Ovary (tissue), 9 donors: Measurements from ENCODE around the gene KCNK1. TPM values are rescaled to one million over a fixed set of nuclear protein-coding genes. Genes with fewer than 3 reads are reported as not detected.

ENCODE experiments used
- DNase-seq, 5 donors: peaks; one replicate each; pipeline ENCODE4 v3.0.0-alpha.2; 2019 to 2020
- H3K27ac ChIP-seq, 2 donors: fragments of 200-600 bp; one replicate each; pipeline versions ENCODE4 v1.5.1 to v1.8.0; 2019 to 2022
- H3K27me3 ChIP-seq: fragments of 200-600 bp; one replicate; pipeline ENCODE4 v1.8.0; 2022
- H3K36me3 ChIP-seq: fragments of 200-600 bp; sonication (generic); one replicate; pipeline ENCODE4 v1.5.1; 2019
- H3K4me1 ChIP-seq: one replicate; pipeline ENCODE4 v1.8.1; 2013; ENCODE audit warnings: mild to moderate bottlenecking, moderate library complexity; ENCODE audit not compliant: insufficient read depth
- H3K4me3 ChIP-seq: fragments of 200-600 bp; sonication (generic); one replicate; pipeline ENCODE4 v1.5.1; 2017
- H3K9me3 ChIP-seq, 2 donors: fragments of 200-600 bp in 1 of 2; sonication (generic) in 1 of 2; one replicate each; pipeline versions ENCODE4 v1.5.1 to v1.8.1; 2013 to 2019; ENCODE audit warnings: mild to moderate bottlenecking in 1 of 2, moderate library complexity in 1 of 2
- EP300 ChIP-seq: sonication (generic); formaldehyde crosslinking; IDR thresholded peaks from one replicate; pipeline ENCODE4 v1.6.1; 2017; ENCODE audit warnings: antibody characterized with exemption
- POLR2A ChIP-seq: fragments of 450-650 bp; IDR thresholded peaks from one replicate; pipeline ENCODE4 v1.6.1; 2017; ENCODE audit warnings: antibody characterized with exemption, mild to moderate bottlenecking, moderate library complexity
- WGBS, 3 donors: extraction: QIAGEN DNeasy Blood & Tissue Kit in 1 of 3; methylation state at CpG; one replicate each; pipeline versions ENCODE4 v1.1.5 to v1.1.7; 2013 to 2017; 5-methylcytosine and 5-hydroxymethylcytosine counted together
- intact Hi-C, 4 donors: fragments of 100-400 bp; cut with DNase I; formaldehyde crosslinking; loops; one replicate each; pipeline versions ENCODE4 v1.11.0 to v1.15.1; 2022 to 2023
- polyA plus RNA-seq, 2 donors: library from polyadenylated mRNA; stranded (reverse); fragments of 200-250 nt in 1 of 2; fragments of 350-450 nt in 1 of 2; fragmentation: Illumina TruSeq in 1 of 2; extraction: RNeasy Lipid Tissue Mini Kit (QIAGEN cat#74804) in 1 of 2; gene quantifications; one replicate each; pipeline ENCODE4 v1.2.3, GENCODE V29; 2013 to 2014
- total RNA-seq, 7 donors: library from RNA; depleted of rRNA in 2 of 7; stranded (reverse); fragments of >200 nt in 2 of 7; fragmentation: NEBNext Ultra II Directional in 3 of 7; extraction: Animal tissue kit (Norgen Biotek cat#: 25700) in 3 of 7; gene quantifications; one replicate each; pipeline versions ENCODE4 v1.1.0 to v1.2.4, GENCODE V29; 2016 to 2023
- TF ChIP-seq, protein P1 (sequence below), 3 donors: fragments of 450-650 bp in 2 of 3; fragments of 200-600 bp in 1 of 3; IDR thresholded peaks; one replicate each; pipeline versions ENCODE4 v1.5.1 to v1.8.0; 2016 to 2022; ENCODE audit warnings: antibody characterized with exemption in 3 of 3, mild to moderate bottlenecking in 1 of 3
- donor health status: DM: no; HTN: no; CAD: no; lungs with moderate emphysema.
- donor health status: DM: no; HTN: no; CAD: no.
- donor health status: Bipolar disorder and iron deficiency.
- donor health status: DM: yes; HTN: yes; CAD: no.
- donor health status: DM: no; HTN: no; CAD: no.
- donor health status: DM: yes; HTN: yes; CAD: no.

KCNK1 gene
- total and polyA plus RNA-seq, 9 donors: 3.1 to 24.8 (median 4.9) TPM

DNA sequence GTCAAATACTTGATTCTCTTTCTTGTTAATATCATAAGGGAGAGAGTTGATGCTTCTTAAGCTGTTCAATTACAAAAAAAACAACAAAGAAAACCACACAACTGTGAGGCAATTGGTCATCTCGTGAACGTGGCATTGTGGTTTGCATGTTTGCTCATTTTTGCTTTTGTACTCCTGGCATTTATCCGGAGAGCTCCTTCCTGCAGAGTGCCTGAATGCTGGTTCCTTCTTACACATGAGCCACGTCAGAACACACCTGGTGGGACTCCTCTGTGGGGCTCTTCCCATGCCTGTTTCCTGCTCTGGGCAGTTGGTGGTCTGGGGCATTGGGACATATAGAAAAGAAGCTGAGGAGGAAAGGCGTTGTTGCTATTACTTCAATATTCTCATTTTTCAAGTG lies 25.7 kb downstream of the KCNK1 start:
- WGBS, 3 donors: 47 to 60% (median 58%) methylated on average over 5 of the region's 5 CpGs
- H3K27ac ChIP-seq: no peak overlapping the region
- H3K4me3 ChIP-seq: no peak overlapping the region
- H3K4me1 ChIP-seq: no peaks in the 10 kb centered on the region
- intact Hi-C loops: no loop called here
- H3K27me3 ChIP-seq: no peaks in the 10 kb centered on the region
- DNase-seq: no peak
- TF ChIP-seq POLR2A: no peak
- TF ChIP-seq, protein P1, sequence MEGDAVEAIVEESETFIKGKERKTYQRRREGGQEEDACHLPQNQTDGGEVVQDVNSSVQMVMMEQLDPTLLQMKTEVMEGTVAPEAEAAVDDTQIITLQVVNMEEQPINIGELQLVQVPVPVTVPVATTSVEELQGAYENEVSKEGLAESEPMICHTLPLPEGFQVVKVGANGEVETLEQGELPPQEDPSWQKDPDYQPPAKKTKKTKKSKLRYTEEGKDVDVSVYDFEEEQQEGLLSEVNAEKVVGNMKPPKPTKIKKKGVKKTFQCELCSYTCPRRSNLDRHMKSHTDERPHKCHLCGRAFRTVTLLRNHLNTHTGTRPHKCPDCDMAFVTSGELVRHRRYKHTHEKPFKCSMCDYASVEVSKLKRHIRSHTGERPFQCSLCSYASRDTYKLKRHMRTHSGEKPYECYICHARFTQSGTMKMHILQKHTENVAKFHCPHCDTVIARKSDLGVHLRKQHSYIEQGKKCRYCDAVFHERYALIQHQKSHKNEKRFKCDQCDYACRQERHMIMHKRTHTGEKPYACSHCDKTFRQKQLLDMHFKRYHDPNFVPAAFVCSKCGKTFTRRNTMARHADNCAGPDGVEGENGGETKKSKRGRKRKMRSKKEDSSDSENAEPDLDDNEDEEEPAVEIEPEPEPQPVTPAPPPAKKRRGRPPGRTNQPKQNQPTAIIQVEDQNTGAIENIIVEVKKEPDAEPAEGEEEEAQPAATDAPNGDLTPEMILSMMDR (IDR thresholded peaks at IDR 0.05): no peak
- TF ChIP-seq EP300: no peak
- no peaks in the 10 kb centered on the region for H3K9me3 ChIP-seq
- no peaks in the 10 kb centered on the region for H3K36me3 ChIP-seq

DNA sequence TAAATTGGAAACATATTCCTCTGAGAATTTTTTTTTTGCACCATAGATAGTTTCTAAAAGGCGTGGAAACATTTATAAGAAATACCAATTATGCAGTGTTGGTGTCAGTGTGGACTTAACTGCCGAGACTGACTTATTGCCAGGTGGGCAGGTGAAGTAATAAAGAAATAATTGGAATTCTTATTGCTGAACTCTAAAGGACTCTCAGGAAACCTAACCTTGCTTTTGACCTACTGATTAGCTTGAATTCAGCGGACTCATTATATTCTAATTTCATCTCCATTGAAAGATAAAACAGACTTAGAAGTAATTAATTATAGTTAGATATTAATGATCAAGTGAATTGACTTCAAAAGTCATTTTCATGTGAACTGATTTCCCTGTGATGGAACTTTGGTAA lies 26.3 kb downstream of the KCNK1 start:
- no peak for TF ChIP-seq EP300
- no peak for TF ChIP-seq POLR2A
- TF ChIP-seq, protein P1 (IDR thresholded peaks at IDR 0.05): no peak
- Histone ChIP-seq H3K36me3 (no peaks in the 10 kb centered on the region), H3K9me3 (no peaks in the 10 kb centered on the region), H3K4me1 (no peaks in the 10 kb centered on the region), H3K27ac (no peak overlapping the region), H3K27me3 (no peaks in the 10 kb centered on the region), H3K4me3 (no peak overlapping the region)
- 82 to 97% (median 94%) methylated on average over 3 of the region's 3 CpGs for WGBS, 3 donors
- intact Hi-C loops: no loop called here
- no peak for DNase-seq

DNA sequence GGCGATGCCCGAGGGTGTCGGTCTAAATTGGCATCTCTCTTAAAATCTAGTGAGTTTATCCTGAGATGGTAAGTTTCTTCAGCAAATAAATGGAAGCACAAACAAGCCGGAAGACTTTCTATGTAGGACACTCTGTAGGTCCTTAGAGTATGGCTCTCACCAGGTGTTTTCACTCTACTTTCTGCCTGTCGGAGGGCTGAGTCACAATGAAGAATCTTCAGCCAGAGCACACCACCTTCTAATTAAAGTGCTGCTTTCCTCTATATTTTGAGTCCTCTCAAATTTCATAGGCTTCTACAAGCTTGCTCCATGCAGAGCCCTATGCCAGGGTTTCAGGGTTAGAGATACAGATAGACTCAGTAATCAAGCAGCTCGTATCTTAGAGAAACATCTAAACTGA lies 27.1 kb downstream of the KCNK1 start:
- Histone ChIP-seq H3K4me1 (no peaks in the 10 kb centered on the region), H3K27ac (no peak overlapping the region), H3K36me3 (no peaks in the 10 kb centered on the region), H3K27me3 (no peaks in the 10 kb centered on the region), H3K9me3 (no peaks in the 10 kb centered on the region), H3K4me3 (no peak overlapping the region)
- no peak for DNase-seq
- WGBS, 3 donors: 81 to 86% (median 84%) methylated on average over 6 of the region's 6 CpGs
- TF ChIP-seq EP300: no peak
- no peak for TF ChIP-seq POLR2A
- TF ChIP-seq, protein P1 (IDR thresholded peaks at IDR 0.05): no peak
- intact Hi-C loops: no loop called here

DNA sequence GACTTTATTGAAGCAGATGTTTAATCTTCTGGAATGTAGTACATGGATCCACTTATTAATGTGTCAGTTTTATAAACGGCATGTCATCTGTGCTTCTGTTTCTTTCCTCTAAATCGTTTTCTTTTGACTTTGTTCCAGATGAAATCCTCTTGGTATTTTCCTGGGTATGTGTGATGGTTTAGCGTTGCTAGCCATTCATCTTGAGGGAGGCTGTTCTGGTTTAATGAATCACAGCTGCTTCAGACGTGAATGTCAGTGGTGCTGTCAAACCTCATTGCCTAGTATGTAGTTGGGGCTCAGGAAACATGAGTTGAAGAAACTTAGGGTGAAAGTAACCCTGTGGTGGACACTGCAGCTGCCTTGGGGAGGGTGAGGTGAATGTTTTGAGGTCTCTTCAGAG lies 33.2 kb downstream of the KCNK1 start:
- Histone ChIP-seq H3K4me3 (no peak overlapping the region), H3K9me3 (no peaks in the 10 kb centered on the region), H3K27ac (no peak overlapping the region), H3K4me1 (no peaks in the 10 kb centered on the region), H3K36me3 (no peaks in the 10 kb centered on the region), H3K27me3 (no peaks in the 10 kb centered on the region)
- intact Hi-C loops: no loop called here
- TF ChIP-seq, protein P1 (IDR thresholded peaks at IDR 0.05): no peak
- TF ChIP-seq POLR2A (no peak), EP300 (no peak)
- 38 to 47% (median 46%) methylated on average over 4 of the region's 4 CpGs for WGBS, 3 donors
- DNase-seq: no peak

DNA sequence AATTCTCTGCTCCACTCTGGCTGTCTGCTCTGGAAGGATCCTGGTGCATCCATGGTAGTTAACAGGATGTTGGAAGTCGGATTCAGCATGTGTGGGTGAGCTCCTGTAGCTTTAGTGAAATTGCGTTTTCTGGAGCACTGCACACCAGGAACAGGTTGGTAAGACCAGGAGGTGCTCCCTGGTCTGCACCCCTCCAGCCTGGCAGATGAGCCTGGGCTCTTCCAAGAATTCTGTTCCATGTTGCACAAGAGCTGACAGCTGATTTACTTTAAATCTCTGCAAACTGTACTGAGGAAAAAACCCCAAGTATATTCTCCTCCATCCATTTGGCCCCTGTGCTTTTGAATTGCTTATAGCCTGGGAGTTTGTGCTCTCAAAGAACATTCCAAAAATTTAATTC lies 33.7 kb downstream of the KCNK1 start:
- DNase-seq: no peak
- intact Hi-C loops: no loop called here

More for the DNA sequence above, 33.7 kb downstream of the KCNK1 start:
- Histone ChIP-seq H3K4me1 (no peaks in the 10 kb centered on the region), H3K9me3 (no peaks in the 10 kb centered on the region), H3K27ac (no peak overlapping the region), H3K36me3 (no peaks in the 10 kb centered on the region), H3K4me3 (no peak overlapping the region), H3K27me3 (no peaks in the 10 kb centered on the region)
- TF ChIP-seq, protein P1 (IDR thresholded peaks at IDR 0.05): no peak
- TF ChIP-seq EP300: no peak
- no peak for TF ChIP-seq POLR2A
- 79 to 97% (median 86%) methylated on average over 2 of the region's 2 CpGs for WGBS, 3 donors
